ENCODE results near the gene GABRB3. TPM values are rescaled to one million over a fixed set of nuclear protein-coding genes. Genes with fewer than 3 reads are reported as not detected.

The GABRB3 gene
- total RNA-seq, 2 donors from 2014 or later: 3.6 to 7.3 TPM

- no peak overlapping the region for H3K27ac ChIP-seq
- H3K9me3 ChIP-seq: no peaks in the 10 kb centered on the region
- H3K4me1 ChIP-seq: no peaks in the 10 kb centered on the region
- no peak for ATAC-seq
- no peak overlapping the region for H3K4me3 ChIP-seq
- 59 to 94% methylated on average over 6 of the region's 6 CpGs for WGBS, 2 donors
- no peak for DNase-seq
- intact Hi-C loops (cut with DNase I): no loop called here
- no peaks in the 10 kb centered on the region for H3K36me3 ChIP-seq (replicated peaks in 1 of 2; ENCODE audit: insufficient read depth in 1 of 2, low read depth in 2 of 2)
- TF ChIP-seq CTCF (IDR thresholded peaks at IDR 0.05) (no peak), POLR2A (IDR thresholded peaks at IDR 0.05) (no peak)
- no peaks in the 10 kb centered on the region for H3K27me3 ChIP-seq
Observed at GRCh38 chr15:26641144-26641543, 131.7 kb downstream of the GABRB3 start.

GRCh38 chr15:26640601-26641000 is 132.3 kb downstream of the GABRB3 start:
- DNase-seq (no peak), ATAC-seq (no peak)
- H3K9me3 ChIP-seq: no peaks in the 10 kb centered on the region
- H3K27ac ChIP-seq: no peak overlapping the region
- intact Hi-C loops (cut with DNase I): no loop called here
- no peaks in the 10 kb centered on the region for H3K36me3 ChIP-seq (replicated peaks in 1 of 2; ENCODE audit: insufficient read depth in 1 of 2, low read depth in 2 of 2)
- no peak overlapping the region for H3K4me3 ChIP-seq
- TF ChIP-seq POLR2A (IDR thresholded peaks at IDR 0.05): no peak
- TF ChIP-seq CTCF (IDR thresholded peaks at IDR 0.05): no peak
- no peaks in the 10 kb centered on the region for H3K27me3 ChIP-seq
- H3K4me1 ChIP-seq: no peaks in the 10 kb centered on the region
- 73 to 75% methylated on average over 5 of the region's 5 CpGs for WGBS, 2 donors

- intact Hi-C loops (cut with DNase I): no loop called here
- TF ChIP-seq CTCF (IDR thresholded peaks at IDR 0.05) (no peak), POLR2A (IDR thresholded peaks at IDR 0.05) (no peak)
- no peaks in the 10 kb centered on the region for H3K36me3 ChIP-seq (replicated peaks in 1 of 2; ENCODE audit: insufficient read depth in 1 of 2, low read depth in 2 of 2)
- no peaks in the 10 kb centered on the region for H3K9me3 ChIP-seq
- H3K4me1 ChIP-seq: no peaks in the 10 kb centered on the region
- no peak for DNase-seq
- 56 to 68% methylated on average over 9 of the region's 9 CpGs for WGBS, 2 donors
- ATAC-seq: no peak
- H3K27me3 ChIP-seq: no peaks in the 10 kb centered on the region
- no peak overlapping the region for H3K4me3 ChIP-seq
- H3K27ac ChIP-seq: no peak overlapping the region
Observed at GRCh38 chr15:26639966-26640365, 132.9 kb downstream of the GABRB3 start.

DNA sequence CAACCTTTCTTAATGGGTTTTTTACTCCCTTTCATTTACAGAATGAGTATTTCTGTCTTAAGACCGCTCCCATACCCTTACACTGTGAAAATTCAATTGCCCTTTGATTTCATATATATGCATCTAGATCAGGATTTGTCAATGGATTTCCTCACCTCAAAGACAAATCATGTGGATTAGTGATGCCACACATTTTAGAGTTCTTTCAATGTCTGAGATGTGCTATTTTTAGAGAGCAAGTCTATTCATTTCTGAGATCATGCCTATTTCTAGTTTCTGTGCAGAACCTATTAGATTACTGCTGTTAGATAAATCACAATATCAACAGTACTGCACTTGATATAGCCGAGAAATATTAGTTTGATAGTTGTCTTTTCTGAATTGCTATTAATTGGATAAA is 137.3 kb downstream of the GABRB3 start:
- TF ChIP-seq POLR2A (IDR thresholded peaks at IDR 0.05) (no peak), CTCF (IDR thresholded peaks at IDR 0.05) (no peak)
- intact Hi-C loops (cut with DNase I): no loop called here
- 64 to 67% methylated on average over 2 of the region's 2 CpGs for WGBS, 2 donors
- Histone ChIP-seq H3K4me3 (no peak overlapping the region), H3K36me3 (replicated peaks in 1 of 2; ENCODE audit: insufficient read depth in 1 of 2, low read depth in 2 of 2) (no peaks in the 10 kb centered on the region), H3K27ac (no peak overlapping the region), H3K9me3 (no peaks in the 10 kb centered on the region), H3K27me3 (no peaks in the 10 kb centered on the region), H3K4me1 (no peaks in the 10 kb centered on the region)
- ATAC-seq: no peak
- no peak for DNase-seq

DNA sequence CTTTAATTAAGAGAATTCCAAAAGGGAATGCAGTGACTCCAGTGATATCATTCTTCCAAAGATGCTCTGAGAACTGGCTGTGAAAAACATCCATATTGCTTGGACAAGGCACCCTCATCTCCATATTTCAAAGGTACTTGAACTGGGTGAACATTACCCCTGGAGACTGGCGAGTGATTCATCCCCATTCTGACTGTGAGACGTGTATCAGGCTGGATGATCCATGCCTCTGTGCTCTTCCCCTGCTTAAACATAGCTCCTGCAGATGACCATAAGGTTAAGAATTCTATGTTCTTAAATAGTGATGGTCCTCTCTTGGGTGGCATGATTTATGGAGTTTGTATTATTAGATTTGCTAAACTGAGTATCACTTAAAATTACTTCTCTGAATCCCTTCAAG is 137.8 kb downstream of the GABRB3 start:
- H3K4me3 ChIP-seq: no peak overlapping the region
- no peak for TF ChIP-seq POLR2A (IDR thresholded peaks at IDR 0.05)
- TF ChIP-seq CTCF (IDR thresholded peaks at IDR 0.05): no peak
- H3K27ac ChIP-seq: no peak overlapping the region
- H3K27me3 ChIP-seq: no peaks in the 10 kb centered on the region
- ATAC-seq (no peak), DNase-seq (no peak)
- H3K9me3 ChIP-seq: no peaks in the 10 kb centered on the region
- WGBS, 2 donors: 47 to 48% methylated on average over 2 of the region's 2 CpGs
- intact Hi-C loops (cut with DNase I): no loop called here
- H3K4me1 ChIP-seq: peaks cover 2% of the 10 kb centered on the region
- no peaks in the 10 kb centered on the region for H3K36me3 ChIP-seq (replicated peaks in 1 of 2; ENCODE audit: insufficient read depth in 1 of 2, low read depth in 2 of 2)
